CD4-positive, alpha-beta T cell treated with Interleukin-1 beta for 1 hour (primary cell): ENCODE data around the gene AGBL4.
"Not testable (repeated sequence)": the region's sequence is repeated elsewhere in the genome, so short reads cannot be mapped to it uniquely, and the experiment has no call there.

Experiments
- DNase-seq, 2 donors: peaks; one replicate each; pipeline ENCODE4 v3.0.0-alpha.2; 2020 to 2022

AGBL4 gene

DNA sequence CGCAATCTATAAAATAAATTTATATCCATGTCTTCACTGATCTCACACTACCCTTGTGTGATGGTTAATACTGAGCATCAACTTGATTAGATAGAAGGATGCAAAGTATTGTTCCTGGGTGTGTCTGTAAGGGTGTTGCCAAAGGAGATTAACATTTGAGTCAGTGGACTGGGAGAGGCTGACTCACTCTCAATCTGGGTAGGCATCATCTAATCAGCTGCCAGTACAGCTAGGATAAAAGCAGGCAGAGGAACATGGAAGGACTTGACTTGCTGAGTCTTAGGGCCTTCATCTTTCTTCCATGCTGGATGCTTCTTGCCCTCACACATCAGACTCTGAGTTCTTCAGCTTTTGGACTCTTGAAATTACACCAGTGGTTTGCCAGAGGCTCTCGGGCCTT, 615.4 kb downstream of the AGBL4 start:
- DNase-seq, result no peak

DNA sequence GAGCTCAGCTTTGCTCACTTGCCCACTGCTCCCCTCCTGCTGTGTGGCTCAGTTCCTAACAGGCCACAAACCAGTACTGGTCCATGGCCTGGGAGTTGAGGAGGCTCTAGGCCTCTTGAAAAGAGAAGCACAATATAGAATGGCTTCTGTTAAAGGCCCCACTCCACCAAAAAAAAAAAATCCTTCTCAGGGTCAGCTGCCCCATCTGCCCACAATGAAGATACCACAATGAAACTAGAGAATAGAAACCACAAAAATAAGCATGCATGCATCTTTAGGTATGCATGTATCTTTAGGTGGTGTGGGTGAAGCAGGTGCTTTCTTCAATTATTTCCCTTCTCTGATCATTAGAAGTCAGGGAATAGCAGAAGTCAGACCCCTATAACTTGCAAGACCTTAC, 626.7 kb downstream of the AGBL4 start:
- DNase-seq, result no peak

- no peak for DNase-seq
These were observed 629.6 kb downstream of the AGBL4 start for GRCh38 chr1:49394200-49394599.

DNA sequence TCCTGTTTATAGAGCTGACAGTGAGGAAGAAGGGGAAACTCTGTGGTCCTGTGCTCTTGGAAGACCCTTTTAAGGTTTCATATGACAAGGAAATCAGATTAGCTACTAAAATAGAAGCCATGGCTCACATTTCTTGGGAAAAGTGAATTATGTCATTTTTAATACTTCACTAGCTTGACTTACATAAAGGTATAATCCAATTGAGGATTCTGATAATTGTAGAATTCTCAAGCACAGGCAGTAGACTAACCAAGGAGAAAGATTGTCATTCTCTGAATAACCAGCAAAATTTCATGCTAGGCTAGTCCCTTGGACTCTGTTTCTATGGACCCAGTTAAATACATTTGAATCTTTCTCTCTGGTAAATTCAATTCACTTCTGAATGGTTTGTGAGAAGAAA, 634.1 kb downstream of the AGBL4 start:
- DNase-seq, result no peak

- DNase-seq, result no peak
These were observed 659.1 kb downstream of the AGBL4 start for GRCh38 chr1:49364676-49365075.

GRCh38 chr1:49363628-49364027, 660.1 kb downstream of the AGBL4 start:
- DNase-seq, result no peak

GRCh38 chr1:49358036-49358435, 665.7 kb downstream of the AGBL4 start:
- DNase-seq, result no peak

DNA sequence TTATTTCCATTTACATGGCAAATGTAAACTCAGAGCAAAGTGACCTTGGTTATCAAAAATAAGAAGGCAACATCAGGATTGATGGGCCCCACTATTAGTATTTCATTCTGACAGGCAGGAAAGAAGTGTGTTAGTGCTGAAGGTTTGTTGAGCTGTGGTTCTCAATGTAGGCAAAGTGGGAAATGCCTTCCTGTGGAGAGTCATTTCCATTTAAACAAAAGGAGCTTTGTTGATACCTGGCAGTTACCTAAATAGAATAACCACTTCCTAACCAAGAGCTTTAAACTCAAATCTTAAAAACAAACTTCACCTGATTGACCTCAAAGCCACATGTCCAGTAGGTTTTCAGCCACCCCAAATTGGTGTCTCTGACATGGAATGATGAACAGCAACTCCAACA, 667.2 kb downstream of the AGBL4 start:
- DNase-seq, result no peak

DNA sequence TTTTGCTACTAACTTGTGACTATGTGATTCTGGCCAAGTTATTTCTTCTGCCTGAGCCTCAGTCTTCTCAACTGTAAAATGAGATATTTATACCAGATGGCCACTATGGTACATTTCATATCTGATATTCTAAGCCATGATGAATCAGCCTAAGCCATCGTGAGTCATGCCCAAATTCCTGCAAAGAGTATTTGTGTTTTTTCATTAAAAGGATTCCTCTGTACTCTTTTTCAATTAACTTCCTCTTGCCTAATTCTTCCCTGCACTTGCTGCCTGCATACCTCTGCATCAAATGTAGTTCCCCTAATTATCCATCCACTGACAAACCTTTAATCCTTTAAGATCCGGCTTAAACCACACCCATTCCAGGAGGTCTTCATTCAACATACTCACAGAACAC, 672.0 kb downstream of the AGBL4 start:
- no peak for DNase-seq

DNA sequence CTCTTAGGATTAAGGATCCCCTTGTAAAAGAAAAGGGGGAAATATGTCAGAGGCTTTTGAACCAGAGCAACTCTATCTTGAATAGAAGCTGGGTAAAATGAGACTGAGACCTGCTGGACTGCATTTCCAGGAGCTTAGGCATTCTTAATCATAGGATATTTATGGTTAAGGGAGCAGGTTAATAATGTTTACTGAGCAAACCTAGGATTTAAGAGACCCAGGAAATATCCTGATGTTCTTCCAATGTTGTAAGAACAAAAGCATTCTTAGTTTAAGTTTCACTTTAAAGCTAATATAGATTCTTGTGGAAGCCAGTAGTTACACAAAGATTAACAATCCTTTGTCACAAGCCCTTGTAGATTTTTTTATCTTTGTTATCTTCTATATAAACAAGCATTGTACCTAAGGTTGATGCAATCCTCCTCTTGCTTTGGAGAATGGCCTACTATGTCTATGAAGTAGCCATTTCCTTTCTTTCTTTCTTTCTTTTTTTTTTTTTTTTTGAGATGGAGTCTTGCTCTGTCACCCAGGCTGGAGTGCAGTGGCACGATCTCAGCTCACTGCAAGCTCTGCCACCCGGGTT, 676.9 kb downstream of the AGBL4 start:
- no peak for DNase-seq

- DNase-seq, result no peak
These were observed 683.2 kb downstream of the AGBL4 start for GRCh38 chr1:49340576-49340975.

DNA sequence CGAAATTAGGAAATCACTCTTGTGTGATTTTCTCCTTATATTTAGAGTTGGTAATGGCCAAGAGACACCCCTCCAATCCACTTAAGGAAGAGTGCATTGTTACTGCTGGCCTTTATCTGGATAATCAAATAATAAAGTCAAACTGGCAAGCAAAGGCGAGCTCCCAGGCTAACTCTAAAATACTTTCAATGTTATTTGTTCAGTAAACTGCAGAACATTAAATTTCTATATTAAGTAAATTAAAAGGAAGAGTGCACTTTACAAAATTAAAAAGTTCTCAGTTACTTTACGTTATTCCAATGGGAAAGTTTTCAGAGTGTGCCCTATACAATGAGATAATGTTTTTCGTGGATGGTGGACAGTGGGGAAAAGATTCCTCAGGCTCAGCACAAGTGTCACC, 684.7 kb downstream of the AGBL4 start:
- no peak for DNase-seq

DNA sequence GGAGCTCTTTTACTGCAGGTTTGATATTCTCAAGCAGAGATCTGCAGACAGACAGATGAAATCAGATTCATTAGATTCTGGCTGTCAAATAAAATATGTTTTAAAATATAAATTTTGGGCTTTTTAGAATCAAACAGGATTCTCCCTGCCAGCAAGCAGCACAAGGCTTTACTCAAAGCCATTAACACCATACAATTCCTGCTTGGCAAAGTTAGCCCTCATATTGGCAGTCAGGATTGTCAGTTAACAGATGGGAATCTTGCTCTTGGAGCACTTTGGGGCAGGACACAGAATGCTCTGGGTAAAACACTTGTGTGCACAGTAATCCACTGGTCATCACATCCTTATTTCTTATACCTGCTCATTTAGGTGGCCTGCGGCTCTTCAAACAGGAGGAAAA, 686.5 kb downstream of the AGBL4 start:
- no peak for DNase-seq

GRCh38 chr1:49333906-49334305, 689.8 kb downstream of the AGBL4 start:
- DNase-seq, result no peak

GRCh38 chr1:49331066-49331852, 692.5 kb downstream of the AGBL4 start:
- no peak for DNase-seq

DNA sequence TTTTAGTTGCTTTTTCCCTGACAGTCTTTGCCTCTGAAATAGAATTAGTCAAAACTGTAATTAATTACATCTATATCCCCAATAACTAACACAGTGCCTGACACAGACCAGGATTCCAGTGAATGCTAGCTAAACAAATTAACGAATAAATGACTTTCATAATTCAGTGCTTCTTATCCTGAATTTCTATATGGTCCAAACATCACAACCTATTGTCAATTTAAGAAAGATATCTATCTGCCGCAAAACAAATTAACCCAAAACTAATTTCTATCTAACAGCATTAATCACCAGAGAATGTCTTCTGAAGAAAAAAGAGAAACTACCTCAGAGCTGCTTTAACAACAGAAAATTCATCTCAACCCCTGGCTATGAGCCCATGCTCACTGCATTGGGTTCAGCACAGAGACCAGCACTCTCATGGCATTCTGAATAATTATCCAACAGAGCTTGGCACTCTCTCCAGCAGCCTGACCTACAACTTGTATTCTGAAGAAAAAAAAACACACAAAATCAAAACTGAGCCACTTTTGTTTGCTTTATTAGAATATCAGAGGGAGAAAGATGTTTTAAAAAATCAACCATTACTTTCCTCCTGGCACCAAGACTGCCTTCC, 699.7 kb downstream of the AGBL4 start:
- DNase-seq, result no peak

DNA sequence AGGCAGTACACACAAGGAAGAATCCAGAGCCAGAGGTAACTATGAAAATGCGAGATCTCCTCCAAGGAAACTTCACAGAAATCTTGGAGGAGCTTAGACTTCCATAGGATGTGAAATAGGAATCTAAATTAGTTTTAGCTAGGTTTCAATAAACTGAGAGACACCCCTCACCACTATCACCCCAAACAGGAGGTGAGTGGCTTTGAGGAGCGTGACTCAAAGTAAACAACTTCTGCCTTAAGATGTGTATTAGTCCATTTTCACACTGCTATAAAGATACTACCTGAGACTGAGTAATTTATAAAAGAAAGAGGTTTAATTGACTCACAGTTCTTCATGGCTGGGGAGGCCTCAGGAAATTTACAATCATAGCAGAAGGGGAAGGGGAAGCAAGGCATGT, 703.3 kb downstream of the AGBL4 start:
- DNase-seq, result not testable (repeated sequence)

DNA sequence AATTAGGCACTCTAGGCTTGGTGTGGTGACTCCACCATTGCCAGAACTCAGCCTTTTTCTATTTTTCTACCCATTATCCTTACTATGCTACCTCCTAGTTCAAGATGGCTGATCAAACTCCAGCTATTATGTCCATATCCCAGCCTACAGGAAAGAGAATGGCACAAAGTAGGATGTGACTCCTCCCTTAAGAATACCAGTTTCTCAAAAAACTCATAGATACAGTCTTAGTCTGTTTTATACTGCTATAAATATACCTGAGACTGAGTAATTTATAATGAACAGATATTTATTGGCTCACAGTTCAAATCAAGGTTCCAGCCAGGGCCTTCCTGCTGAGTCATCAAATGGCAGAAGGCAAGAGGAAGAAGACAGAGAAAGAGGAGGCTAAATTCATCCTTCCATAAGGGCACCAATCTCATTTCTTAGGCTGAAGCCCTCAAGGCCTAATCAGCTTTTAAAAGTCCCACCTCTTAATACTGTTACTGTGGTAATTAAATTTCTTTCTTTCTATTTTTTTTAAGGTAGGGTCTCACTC, 704.3 kb downstream of the AGBL4 start:
- DNase-seq, result no peak

DNA sequence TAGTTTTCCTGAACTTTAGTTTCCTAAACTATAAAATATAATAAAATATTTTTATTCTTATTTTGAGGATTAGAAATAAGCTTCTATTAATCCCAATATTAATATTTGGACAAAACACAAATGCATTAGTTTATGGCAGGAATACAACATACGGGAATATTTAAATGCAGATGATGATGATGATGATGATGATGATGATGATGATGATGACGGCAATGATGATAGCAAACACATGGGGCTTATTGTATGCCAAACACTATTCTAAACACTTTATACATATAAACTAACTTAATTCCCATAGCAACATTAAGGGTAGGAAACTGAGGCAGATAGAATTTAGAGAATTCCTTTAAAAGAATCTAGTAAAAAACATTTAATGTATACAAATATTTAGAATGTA, 705.5 kb downstream of the AGBL4 start:
- no peak for DNase-seq

- DNase-seq, result no peak
These were observed 716.3 kb downstream of the AGBL4 start for GRCh38 chr1:49307457-49307856.

DNA sequence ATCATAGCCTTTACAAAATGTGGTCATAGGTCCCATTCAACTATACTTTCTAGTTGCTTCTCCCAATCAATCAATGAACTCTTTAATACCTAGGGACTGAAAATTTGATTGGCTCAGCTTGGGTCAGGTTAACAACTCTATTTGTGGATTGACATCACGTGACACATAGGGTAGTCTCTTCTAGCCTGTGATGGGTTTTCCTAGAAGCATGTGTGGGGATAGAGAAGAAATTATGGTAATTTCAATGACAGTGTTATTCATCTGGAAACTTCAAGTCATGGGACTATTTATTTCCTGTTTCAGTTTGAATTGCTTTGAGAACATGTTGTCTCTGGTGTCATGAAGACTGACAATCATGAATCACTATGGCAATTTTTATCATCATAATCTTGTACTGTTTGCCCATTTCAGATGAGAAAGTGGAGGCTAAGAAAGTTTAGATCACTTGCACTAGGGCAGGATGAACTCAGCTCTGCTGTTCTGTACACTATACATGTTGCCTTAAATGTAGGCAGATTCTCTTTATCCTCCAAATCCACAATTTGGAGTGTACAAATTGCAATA, 717.2 kb downstream of the AGBL4 start:
- no peak for DNase-seq

DNA sequence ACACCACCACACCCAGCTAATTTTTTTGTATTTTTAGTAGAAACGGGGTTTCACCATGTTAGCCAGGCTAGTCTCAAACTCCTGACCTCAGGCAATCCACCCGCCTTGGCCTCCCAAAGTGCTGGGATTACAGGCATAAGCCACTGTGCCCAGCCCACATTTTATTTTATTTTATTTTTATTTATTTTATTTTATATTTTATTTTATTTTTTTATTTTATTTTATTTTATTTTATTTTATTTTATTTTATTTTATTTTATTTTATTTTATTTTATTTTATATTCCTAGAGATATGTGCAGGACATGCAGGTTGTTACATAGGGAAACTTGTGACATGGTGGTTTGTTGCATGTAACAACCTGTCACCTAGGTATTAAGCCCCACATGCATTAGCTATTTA, 721.4 kb downstream of the AGBL4 start:
- not testable (repeated sequence) for DNase-seq

DNA sequence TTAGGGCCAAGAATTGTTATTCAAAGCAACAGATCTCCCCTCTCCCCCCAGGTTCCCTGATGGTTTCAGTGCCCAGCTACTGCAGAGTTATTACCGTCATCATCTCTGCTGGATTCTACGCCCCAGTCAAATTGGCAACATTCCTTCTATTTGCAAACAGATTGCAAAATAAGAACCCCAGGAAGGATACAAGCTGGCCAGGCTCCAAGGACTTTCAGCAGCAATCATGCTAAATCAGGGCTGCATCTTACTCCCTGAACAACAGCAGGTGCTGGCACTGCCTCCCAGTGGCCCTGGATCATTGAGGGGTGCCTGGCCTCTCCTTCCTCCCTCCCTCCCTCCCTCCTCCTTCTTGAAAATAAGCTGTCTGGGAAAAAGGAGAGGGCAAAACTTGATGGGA, 725.5 kb downstream of the AGBL4 start:
- DNase-seq, result no peak

DNA sequence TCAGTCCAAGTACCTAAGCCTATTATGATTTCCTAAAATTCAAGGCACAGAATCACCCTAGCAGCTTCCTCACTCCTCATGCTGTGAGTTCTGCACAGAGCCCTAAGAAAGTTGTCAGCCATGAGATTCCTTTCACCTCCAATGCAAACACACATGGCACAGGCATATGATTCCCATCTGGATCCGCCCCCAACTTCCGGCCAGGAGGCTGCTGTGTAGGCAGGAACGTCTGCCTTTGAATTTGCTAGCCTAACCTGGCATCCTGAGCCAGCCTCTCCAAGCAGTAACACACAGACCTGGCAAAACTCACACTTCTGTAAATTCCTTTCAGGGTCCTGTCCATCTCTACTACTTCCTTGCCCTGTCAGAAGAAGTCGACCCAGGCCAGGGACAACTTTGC, 726.0 kb downstream of the AGBL4 start:
- no peak for DNase-seq
